ENCODE data around the gene TMEM184A. TPM values are rescaled to one million over a fixed set of nuclear protein-coding genes. Genes with fewer than 3 reads are reported as not detected.

Gene TMEM184A
- total and polyA plus RNA-seq, 2 of the 4 experiments (the other 2 are of a cell fraction), result 0.36 to 1.9 TPM

GRCh38 chr7:1598961-1599639 is 43.1 kb upstream of the TMEM184A start:
- dilution Hi-C loops (cut with HindIII; ENCODE audit: low sequenced_read_pairs, unreplicated experiment), result no loop called here
- ChIA-PET CTCF (no interaction called here), POLR2A (ENCODE audit: unreplicated experiment) (no interaction called here)
- Histone ChIP-seq H3K9me3 (ENCODE audit: control insufficient read depth, insufficient read depth, low read length) (no peaks in the 10 kb centered on the region), H3K9me1 (ENCODE audit: insufficient read depth, low read length) (no peaks in the 10 kb centered on the region), H4K91ac (ENCODE audit: insufficient read depth, low read depth, low read length) (no peak overlapping the region), H2AFZ (replicated peaks; ENCODE audit: low read length, poor library complexity) (peak overlapping the region; percentile 30), H3K4me3 (ENCODE audit: insufficient read depth, low read depth, low read length) (no peak overlapping the region), H3K79me1 (ENCODE audit: low read depth in 1 of 2, low read length in 2 of 2) (no peaks in the 10 kb centered on the region), H3K23ac (ENCODE audit: low read depth, low read length) (no peak overlapping the region), H3K27me3 (ENCODE audit: control insufficient read depth, insufficient read depth, low read length) (peaks cover 54% of the 10 kb centered on the region), H2AK9ac (replicated peaks; ENCODE audit: low read depth, low read length, poor library complexity) (no peak overlapping the region), H2BK120ac (ENCODE audit: low read depth, low read length) (no peak overlapping the region), H3K9ac (ENCODE audit: low read depth, low read length) (no peak overlapping the region), H3K4me1 (ENCODE audit: control insufficient read depth, insufficient read depth, low read length) (no peaks in the 10 kb centered on the region), H2BK20ac (ENCODE audit: low read depth, low read length) (no peak overlapping the region), H3K4ac (ENCODE audit: low read depth, low read length) (no peak overlapping the region), H3K27ac (ENCODE audit: insufficient read depth, low read length) (no peak overlapping the region), H4K5ac (ENCODE audit: low read depth, low read length) (no peak overlapping the region), H4K8ac (ENCODE audit: low read depth in 2 of 2, low read length in 2 of 2) (no peak overlapping the region), H3K18ac (ENCODE audit: low read depth, low read length) (no peak overlapping the region), H3K14ac (replicated peaks; ENCODE audit: low read depth, low read length) (no peak overlapping the region), H2AK5ac (ENCODE audit: low read depth, low read length) (no peak overlapping the region), H3K36me3 (ENCODE audit: control insufficient read depth, insufficient read depth, low read length) (no peaks in the 10 kb centered on the region), H2BK5ac (ENCODE audit: low read depth, low read length, poor library complexity, severe bottlenecking) (no peak overlapping the region), H4K20me1 (ENCODE audit: insufficient read depth, low read length) (no peaks in the 10 kb centered on the region), H2BK15ac (ENCODE audit: low read depth, low read length) (no peak overlapping the region), H3K56ac (ENCODE audit: extremely low read depth, insufficient read depth, low read length) (no peak overlapping the region), H3K4me2 (ENCODE audit: low read depth, low read length) (no peak overlapping the region)
- no peak for ATAC-seq (ENCODE audit: low read depth)
- in situ Hi-C loops (cut with MboI; ENCODE audit: low sequenced_read_pairs), result no loop called here
- TF ChIP-seq RCOR1 (IDR thresholded peaks at IDR 0.05; ENCODE audit: insufficient replicate concordance, low read length) (no peak), MAZ (IDR thresholded peaks at IDR 0.05; ENCODE audit: borderline replicate concordance, low read depth, low read length) (no peak), BHLHE40 (IDR thresholded peaks at IDR 0.05; ENCODE audit: low read depth, low read length) (no peak), MAFK (IDR thresholded peaks at IDR 0.05; ENCODE audit: low read depth, low read length) (no peak), NFE2L2 (IDR thresholded peaks at IDR 0.05; ENCODE audit: low read depth, low read length) (no peak), CTCF (conservative IDR thresholded peaks at IDR 0.05; ENCODE audit: low read depth, low read length) (no peak), SMC3 (IDR thresholded peaks at IDR 0.05; ENCODE audit: low read depth, low read length) (no peak), FOS (IDR thresholded peaks at IDR 0.05; ENCODE audit: low read depth, low read length) (no peak), USF2 (IDR thresholded peaks at IDR 0.05; ENCODE audit: low read depth, low read length) (no peak), POLR2A (IDR thresholded peaks at IDR 0.05; ENCODE audit: low read depth, low read length) (no peak), CEBPB (IDR thresholded peaks at IDR 0.05; ENCODE audit: low read depth, low read length) (no peak), RAD21 (IDR thresholded peaks at IDR 0.05; ENCODE audit: low read length) (no peak), RFX5 (IDR thresholded peaks at IDR 0.05; ENCODE audit: low read depth, low read length) (no peak), CHD1 (IDR thresholded peaks at IDR 0.05; ENCODE audit: low read depth, low read length) (no peak), ELK1 (IDR thresholded peaks at IDR 0.05; ENCODE audit: borderline replicate concordance, low read depth, low read length) (no peak), MXI1 (IDR thresholded peaks at IDR 0.05; ENCODE audit: borderline replicate concordance, low read depth, low read length) (no peak)
- 40% methylated on average over 1 of the region's 12 CpGs; no CpG with 5 or more reads in 1 of the 2 experiments for WGBS, 2 experiments (ENCODE audit: extremely low coverage in 2 of 2, insufficient read length in 1 of 2)
- no TSS peak for BruUV-seq (replicated peaks)
- intact Hi-C loops (cut with micrococcal nuclease), result no loop called here
- no peak for DNase-seq
